ENCODE measurements around the gene STK4.

STK4 gene

DNA sequence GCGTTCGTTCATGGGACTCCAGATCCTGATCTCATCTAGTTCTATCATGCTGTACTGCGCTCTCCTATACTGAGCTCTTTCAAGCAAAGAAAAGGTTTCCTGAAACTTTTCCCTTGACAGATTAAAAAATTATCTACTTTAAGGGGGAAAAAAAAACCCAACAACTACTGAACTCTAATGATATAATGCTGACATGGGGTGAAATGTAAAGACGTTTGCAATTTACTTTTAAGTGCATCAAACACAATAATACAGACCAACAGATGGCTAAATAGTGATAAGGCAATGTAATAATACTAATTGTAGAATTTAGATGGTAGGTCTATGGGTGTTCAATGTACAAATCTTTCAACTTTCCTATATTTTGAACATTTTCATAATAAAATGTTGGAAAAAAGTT, 22.5 kb upstream of the STK4 start:
- no peak for ATAC-seq
- H3K9me3 Mint-ChIP-seq = no peaks in the 10 kb centered on the region

DNA sequence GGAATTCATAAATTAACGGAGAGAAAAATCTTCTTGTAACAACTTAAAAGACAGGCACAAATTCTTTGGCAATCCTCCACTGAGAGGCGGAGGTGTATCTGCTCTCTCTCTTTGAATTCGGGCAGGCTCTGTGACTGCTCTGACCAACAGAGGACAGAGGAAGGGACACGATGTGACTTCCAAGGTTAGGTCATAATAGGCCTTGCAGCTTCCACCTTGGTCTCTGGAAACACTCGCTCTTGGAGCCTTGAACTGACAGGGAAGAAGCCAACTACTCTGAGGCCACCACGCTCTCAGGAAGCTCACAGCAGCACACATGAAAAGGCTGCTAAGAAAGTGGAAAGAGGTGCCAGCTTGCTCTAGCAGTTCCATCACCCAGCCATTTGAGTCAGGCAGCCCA, 21.1 kb upstream of the STK4 start:
- no peaks in the 10 kb centered on the region for H3K27me3 Mint-ChIP-seq
- H3K4me3 Mint-ChIP-seq = no peak overlapping the region
- H3K9me3 Mint-ChIP-seq = no peaks in the 10 kb centered on the region
- ATAC-seq = no peak
- no peak overlapping the region for H3K27ac Mint-ChIP-seq
- no peaks in the 10 kb centered on the region for H3K4me1 Mint-ChIP-seq
- H3K36me3 Mint-ChIP-seq = peaks cover 72% of the 10 kb centered on the region

More for the DNA sequence above, 22.5 kb upstream of the STK4 start:
- peaks cover 65% of the 10 kb centered on the region for H3K36me3 Mint-ChIP-seq
- H3K4me1 Mint-ChIP-seq = no peaks in the 10 kb centered on the region
- H3K27me3 Mint-ChIP-seq = no peaks in the 10 kb centered on the region
- H3K4me3 Mint-ChIP-seq = no peak overlapping the region
- H3K27ac Mint-ChIP-seq = no peak overlapping the region

DNA sequence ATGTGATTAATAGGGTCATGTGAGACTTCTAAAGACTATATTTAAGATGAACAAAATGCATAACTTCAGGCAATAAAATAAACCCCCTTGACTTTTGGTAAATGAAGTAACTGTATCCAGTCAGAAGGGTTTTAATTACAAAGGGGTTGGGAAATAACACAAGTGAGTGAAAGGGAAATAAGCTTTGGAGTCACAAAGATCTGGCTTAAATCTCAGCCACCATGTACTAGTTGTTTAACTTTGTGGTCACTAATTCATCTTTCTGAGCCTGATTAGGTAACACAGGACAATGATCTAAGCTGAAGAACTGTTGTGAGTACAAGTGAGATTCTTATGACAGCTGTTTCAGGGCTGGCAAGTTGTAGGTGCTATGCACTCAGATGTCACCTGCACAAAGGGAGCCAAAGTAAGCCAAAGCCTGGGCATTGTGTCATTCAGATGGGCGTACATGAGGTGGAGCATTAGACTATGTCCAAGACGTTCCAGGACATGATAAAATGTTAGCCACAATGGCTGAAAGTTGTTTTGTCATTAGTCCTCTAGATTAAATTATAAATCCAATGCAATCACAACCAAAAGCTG, 19.9 kb upstream of the STK4 start:
- ATAC-seq = no peak
- H3K27ac Mint-ChIP-seq = no peak overlapping the region
- peaks cover 74% of the 10 kb centered on the region for H3K36me3 Mint-ChIP-seq
- H3K9me3 Mint-ChIP-seq = no peaks in the 10 kb centered on the region
- no peak overlapping the region for H3K4me3 Mint-ChIP-seq
- no peaks in the 10 kb centered on the region for H3K4me1 Mint-ChIP-seq
- no peaks in the 10 kb centered on the region for H3K27me3 Mint-ChIP-seq

DNA sequence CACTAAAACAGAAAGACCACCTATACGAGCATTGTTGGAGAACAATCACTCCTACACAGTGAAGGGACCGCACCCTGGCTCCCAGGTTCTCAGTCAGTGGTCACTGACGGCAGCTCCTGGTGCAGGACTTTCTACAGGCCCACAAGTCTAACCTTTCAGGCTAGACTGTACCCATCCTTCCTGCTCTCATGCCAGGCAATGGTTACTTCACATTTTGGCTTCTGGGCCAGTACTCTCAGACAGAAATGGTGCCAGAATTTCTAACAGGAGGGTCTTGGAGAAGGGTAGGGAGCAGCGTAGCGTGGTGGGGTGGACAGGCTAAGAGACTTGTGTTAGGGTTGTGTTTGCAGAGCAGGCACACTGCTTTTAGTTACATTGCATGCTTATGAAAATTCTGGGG, 18.2 kb upstream of the STK4 start:
- Mint-ChIP-seq H3K27ac (no peak overlapping the region), H3K4me3 (no peak overlapping the region), H3K9me3 (no peaks in the 10 kb centered on the region), H3K36me3 (peaks cover 74% of the 10 kb centered on the region), H3K27me3 (no peaks in the 10 kb centered on the region), H3K4me1 (peaks cover 9% of the 10 kb centered on the region)
- no peak for ATAC-seq

DNA sequence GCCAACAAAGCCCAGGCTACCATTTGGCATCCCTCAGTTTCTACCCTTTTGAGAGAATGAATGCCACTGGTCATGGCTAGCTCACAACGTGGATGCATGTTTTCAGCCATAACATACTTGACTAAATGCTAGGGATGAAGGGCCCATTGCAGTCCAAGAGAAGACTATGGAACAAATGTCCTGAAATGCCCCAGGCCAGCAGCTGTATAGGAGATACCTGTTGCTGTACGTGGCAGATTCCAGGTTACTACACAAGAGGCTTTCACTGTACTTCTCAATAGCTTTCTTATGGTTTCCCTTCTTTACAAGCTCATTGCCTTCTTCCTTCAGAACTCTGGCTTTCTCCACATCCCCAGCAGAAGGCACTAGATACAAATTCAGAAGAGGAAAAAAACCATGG, 17.8 kb upstream of the STK4 start:
- Mint-ChIP-seq H3K4me3 (no peak overlapping the region), H3K36me3 (peaks cover 76% of the 10 kb centered on the region), H3K27ac (no peak overlapping the region), H3K27me3 (no peaks in the 10 kb centered on the region), H3K9me3 (no peaks in the 10 kb centered on the region), H3K4me1 (peaks cover 13% of the 10 kb centered on the region)
- no peak for ATAC-seq

DNA sequence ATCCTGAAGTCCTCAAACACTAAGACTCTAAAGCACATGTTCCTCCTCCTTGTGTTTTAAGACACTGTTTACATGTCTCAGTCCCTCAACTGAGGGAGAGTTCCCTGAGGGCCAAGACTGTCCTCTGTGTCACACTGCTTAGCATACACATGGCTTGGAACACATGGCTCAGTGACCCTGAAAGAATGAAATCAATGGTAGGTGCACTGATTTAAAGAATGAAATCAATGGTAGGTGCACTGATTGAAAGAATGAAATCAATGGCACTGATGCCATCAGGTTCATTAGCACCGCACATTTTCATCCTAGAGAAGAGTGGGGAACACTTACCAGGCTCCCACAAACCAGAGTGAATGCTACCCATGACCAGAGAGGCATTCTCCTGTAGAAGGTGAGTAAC, 15.9 kb upstream of the STK4 start:
- ATAC-seq = no peak
- Mint-ChIP-seq H3K4me1 (peaks cover 29% of the 10 kb centered on the region), H3K36me3 (peaks cover 77% of the 10 kb centered on the region), H3K4me3 (no peak overlapping the region), H3K27me3 (no peaks in the 10 kb centered on the region), H3K9me3 (no peaks in the 10 kb centered on the region), H3K27ac (no peak overlapping the region)

DNA sequence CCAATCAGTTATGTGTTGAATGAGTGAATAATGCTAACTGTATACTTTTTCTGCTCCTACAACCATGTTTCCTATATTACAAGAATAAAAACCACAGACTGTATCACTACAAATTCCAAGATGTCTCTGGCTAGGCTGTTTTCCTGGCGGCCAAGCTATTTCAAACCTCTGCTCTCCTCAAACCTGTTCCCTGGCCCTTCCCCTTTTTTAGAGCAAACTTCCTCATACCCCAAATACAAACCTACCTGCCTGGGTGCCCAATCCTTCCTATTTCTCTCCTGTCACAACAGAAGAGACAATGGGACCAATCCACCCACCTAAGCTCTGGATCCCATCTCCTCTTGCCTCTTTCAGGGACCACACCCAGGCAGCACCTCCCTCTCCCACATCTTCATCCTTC, 13.6 kb upstream of the STK4 start:
- no peaks in the 10 kb centered on the region for H3K9me3 Mint-ChIP-seq
- peak overlapping the region; percentile 64 for H3K27ac Mint-ChIP-seq
- H3K4me3 Mint-ChIP-seq = no peak overlapping the region
- H3K36me3 Mint-ChIP-seq = peaks cover 74% of the 10 kb centered on the region
- no peak for ATAC-seq
- peaks cover 47% of the 10 kb centered on the region for H3K4me1 Mint-ChIP-seq
- no peaks in the 10 kb centered on the region for H3K27me3 Mint-ChIP-seq

DNA sequence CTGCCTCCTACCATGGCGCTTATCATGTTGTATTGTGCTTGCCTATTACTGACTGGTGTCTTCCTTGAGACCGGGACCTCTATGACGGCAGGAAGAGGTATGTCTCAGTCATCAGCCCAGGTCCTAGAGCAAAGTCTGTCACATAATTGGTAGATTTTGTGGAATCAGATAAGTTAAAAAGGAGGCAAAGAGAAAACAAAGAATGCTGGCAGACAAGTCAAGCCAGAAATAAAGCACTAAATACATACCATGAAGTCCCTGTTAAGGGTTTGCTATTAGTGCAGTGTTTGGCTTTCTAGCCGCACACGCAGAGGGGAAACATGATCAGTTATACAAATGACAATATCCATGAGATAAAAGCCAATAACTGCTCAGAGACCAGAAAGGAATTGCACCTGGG, 12.1 kb upstream of the STK4 start:
- no peaks in the 10 kb centered on the region for H3K27me3 Mint-ChIP-seq
- ATAC-seq = no peak
- H3K27ac Mint-ChIP-seq = peak overlapping the region; percentile 64

DNA sequence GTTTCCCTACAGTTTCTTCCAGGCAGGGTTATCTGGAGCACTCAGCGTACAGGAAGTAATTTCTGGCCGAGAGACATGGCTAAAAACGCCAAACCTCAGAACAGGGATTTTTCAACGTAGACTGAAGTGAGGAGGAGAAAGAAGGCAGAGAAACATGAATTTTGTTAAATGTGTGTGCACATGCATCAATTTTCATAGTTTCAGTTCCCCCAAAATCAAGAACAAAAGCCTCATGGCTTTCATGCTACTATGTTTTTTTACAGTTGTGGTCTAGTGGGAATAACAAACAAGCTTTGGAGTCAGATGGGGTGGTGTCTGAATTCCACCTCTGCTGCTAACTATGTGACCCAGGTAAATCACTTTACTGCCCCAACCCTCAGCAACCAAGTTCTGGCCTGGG, 11.0 kb upstream of the STK4 start:
- no peak overlapping the region for H3K4me3 Mint-ChIP-seq
- peaks cover 68% of the 10 kb centered on the region for H3K36me3 Mint-ChIP-seq
- H3K27ac Mint-ChIP-seq = peak overlapping the region; percentile 64
- peaks cover 69% of the 10 kb centered on the region for H3K4me1 Mint-ChIP-seq
- no peaks in the 10 kb centered on the region for H3K27me3 Mint-ChIP-seq
- no peak for ATAC-seq
- no peaks in the 10 kb centered on the region for H3K9me3 Mint-ChIP-seq

More for the DNA sequence above, 12.1 kb upstream of the STK4 start:
- no peak overlapping the region for H3K4me3 Mint-ChIP-seq
- peaks cover 79% of the 10 kb centered on the region for H3K36me3 Mint-ChIP-seq
- H3K9me3 Mint-ChIP-seq = no peaks in the 10 kb centered on the region
- H3K4me1 Mint-ChIP-seq = peaks cover 61% of the 10 kb centered on the region

DNA sequence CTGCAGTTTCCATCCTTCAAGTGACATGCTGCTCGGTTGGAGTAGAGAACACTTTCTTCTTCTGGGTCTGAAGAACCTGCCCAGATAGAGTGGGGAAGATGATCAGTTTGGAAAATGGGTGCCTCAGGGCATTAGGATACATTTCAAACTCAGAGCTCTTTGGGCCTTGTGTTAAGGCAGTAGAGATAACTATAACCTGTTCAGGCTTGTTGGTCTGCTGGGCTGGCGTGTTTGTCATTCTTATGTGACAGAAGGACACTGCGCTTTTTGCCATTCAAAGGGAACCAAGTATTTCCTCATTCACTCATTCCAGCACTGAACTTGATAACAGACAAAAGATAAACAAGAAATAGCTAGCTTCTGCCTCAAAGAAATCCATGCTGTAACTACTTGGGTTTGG, 9.9 kb upstream of the STK4 start:
- no peaks in the 10 kb centered on the region for H3K9me3 Mint-ChIP-seq
- peaks cover 58% of the 10 kb centered on the region for H3K36me3 Mint-ChIP-seq
- no peak overlapping the region for H3K4me3 Mint-ChIP-seq
- peak overlapping the region; percentile 64 for H3K27ac Mint-ChIP-seq
- peaks cover 81% of the 10 kb centered on the region for H3K4me1 Mint-ChIP-seq
- H3K27me3 Mint-ChIP-seq = no peaks in the 10 kb centered on the region
- ATAC-seq = no peak

DNA sequence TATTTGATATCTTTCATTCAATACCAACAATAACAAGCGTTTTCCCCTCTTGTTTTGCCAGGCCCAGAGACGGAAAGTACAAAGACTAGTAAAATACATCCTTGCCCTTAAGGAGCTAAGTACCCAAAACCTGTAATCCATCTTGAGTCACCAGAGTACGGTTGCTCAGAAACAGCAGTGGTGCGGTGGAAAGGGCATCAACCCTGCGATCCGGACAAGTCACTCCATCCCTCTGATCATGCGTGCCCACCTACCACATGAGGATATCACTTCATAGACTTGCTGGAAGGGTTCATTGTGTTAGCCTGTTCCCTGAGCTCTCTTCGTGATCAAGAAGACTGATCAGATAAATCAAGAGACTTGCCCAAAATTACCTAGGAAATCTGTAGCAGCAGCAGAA, 8.0 kb upstream of the STK4 start:
- Mint-ChIP-seq H3K4me1 (peaks cover 77% of the 10 kb centered on the region), H3K9me3 (no peaks in the 10 kb centered on the region), H3K27ac (peak overlapping the region; percentile 89), H3K4me3 (peak overlapping the region; percentile 84), H3K36me3 (peaks cover 39% of the 10 kb centered on the region), H3K27me3 (no peaks in the 10 kb centered on the region)
- ATAC-seq = no peak

DNA sequence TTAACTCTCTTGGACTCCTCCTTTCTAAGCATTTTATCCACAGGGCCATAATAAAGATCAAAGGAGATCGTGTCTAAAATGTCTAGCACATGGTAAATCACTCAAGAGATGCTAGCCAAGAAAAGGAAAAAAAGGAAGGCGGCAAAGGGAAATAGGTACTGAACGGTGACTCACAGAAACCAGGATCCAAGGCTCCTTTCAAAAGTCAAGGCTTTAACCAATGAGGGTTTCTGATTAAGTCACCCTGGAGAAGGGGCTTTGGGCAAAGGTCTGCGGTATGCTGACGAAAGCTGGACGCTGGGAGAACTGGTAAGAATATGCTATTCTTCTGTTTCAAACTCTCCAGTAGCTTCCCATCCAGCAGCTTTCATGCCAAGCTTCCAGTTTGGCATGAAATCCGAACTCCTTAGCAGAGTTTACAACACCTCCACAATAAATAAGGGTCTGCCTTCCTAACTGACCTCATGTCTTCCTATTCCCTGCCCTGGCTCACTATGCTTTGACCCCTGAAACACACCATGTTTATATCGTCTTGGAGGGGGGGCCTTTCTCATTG, 7.2 kb upstream of the STK4 start:
- Mint-ChIP-seq H3K27me3 (no peaks in the 10 kb centered on the region), H3K4me3 (peak overlapping the region; percentile 84), H3K36me3 (peaks cover 30% of the 10 kb centered on the region), H3K9me3 (no peaks in the 10 kb centered on the region), H3K4me1 (peaks cover 77% of the 10 kb centered on the region), H3K27ac (peak overlapping the region; percentile 89)
- no peak for ATAC-seq

DNA sequence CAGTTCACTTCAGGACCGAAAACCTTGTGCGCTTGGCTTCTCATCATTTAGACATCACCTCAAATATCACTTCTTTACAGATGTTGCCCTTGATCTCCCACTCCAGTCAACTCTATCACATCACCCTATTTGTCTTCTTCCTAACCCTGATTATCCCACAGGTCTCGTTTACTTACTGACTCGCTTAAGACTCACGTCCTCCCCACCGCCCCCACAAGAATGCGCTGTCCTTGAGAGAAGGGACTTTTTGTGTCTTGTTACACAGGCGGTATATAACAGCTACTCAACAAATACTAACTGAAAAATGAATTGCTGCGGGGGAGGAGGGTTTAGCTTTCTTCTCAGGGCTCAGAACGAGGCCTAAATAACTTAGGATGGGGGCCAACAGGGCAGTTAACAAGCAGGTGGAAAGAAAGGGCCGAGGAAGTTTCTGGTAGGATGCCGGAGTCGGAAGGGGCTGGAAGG, 6.6 kb upstream of the STK4 start:
- peaks cover 74% of the 10 kb centered on the region for H3K4me1 Mint-ChIP-seq
- ATAC-seq = peak; percentile 71
- peaks cover 27% of the 10 kb centered on the region for H3K36me3 Mint-ChIP-seq
- no peaks in the 10 kb centered on the region for H3K27me3 Mint-ChIP-seq
- no peaks in the 10 kb centered on the region for H3K9me3 Mint-ChIP-seq
- H3K4me3 Mint-ChIP-seq = peak overlapping the region; percentile 84
- H3K27ac Mint-ChIP-seq = peak overlapping the region; percentile 89

DNA sequence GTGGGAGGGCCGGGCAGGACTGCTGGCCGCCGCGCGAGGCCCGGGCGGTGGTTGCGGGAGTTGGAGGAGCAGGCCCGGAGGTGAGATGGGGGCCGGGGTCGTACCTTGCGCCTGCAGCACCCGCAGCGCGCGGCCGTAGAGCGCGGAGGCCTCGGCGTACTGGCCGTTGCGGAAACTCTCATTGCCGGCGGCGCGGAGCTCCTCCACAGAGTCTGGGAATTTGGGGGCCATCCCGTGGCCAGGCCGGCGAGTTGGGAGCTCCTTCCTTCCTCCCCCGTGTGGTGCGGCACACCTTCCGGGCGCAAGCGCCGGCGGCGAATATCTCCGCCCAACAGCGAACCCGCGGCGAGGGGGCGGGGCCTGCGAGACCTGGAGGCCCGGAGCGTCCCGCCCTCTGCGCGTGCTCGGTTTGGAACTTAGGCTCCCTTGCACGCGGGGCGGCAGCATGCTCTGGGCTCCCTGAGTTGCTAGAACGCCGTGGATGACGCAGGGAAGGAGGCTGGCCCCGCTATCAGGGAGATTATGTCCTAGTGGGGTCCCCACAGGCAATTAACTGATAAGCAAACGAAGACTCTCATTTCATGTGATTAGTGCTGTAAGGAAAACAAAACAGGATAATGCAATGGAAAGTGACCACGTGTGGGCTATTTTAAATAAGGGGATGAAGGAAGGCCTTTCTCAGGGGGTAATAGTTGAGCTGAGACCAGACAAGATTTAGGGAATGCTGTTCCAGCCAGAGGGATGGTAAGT, 6.0 kb upstream of the STK4 start, which contains the start of gene TOMM34:
TSS of gene TOMM34 (minus strand) at position 295 of the 750 bp plus-strand sequence. CDS start at position 231, 64 bp downstream.
- Mint-ChIP-seq H3K27me3 (no peaks in the 10 kb centered on the region), H3K27ac (peak within 1 kb of the TSS; percentile 89), H3K4me1 (peaks cover 70% of the 10 kb centered on the region), H3K36me3 (peaks cover 21% of the 10 kb centered on the region), H3K4me3 (peak within 1 kb of the TSS; percentile 84), H3K9me3 (no peaks in the 10 kb centered on the region)
- peak; percentile 98 for ATAC-seq

DNA sequence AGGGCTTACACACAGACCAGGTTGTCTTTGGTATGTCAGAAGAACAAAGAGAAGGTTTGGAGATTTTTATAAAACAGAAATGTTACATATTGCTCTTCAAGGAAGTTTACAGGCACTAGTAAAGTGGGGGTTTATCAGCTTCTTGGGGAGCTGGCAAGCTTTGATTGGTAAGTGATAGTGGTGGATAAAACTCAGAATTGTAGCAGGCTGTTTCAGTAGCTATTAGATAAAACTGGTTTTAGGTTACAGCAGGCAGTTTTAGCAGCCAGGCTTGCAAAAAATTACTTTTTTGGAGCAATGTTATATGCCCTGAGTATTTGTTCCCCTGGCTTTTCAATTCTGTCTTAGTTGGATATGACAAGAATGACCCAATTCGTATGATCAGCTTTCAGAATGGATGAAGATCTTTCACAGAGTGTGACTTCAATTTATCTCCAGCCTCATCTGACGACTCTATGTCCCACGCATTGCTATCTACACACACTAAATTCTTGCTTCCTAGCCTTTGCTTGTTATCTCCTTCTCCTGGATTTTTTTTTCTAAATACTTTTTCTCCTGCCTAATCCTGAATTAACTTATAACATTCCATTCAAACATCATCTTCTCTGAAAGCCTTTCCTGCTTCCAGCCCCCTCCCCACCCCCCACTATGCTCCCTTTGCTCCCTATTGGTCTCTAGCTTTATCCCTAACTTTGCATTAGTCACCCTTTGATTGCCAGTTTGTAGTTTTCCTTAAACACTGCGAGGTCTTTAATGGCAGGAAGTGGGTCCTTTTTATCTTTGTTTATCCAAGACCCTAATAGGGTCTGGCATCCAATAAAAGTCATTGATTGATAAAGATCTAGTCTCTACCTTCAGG, 5.1 kb upstream of the STK4 start:
- H3K4me1 Mint-ChIP-seq = peaks cover 67% of the 10 kb centered on the region
- peak overlapping the region; percentile 89 for H3K27ac Mint-ChIP-seq
- ATAC-seq = no peak

More for the DNA sequence above, 5.1 kb upstream of the STK4 start:
- no peaks in the 10 kb centered on the region for H3K27me3 Mint-ChIP-seq
- peaks cover 15% of the 10 kb centered on the region for H3K36me3 Mint-ChIP-seq
- H3K4me3 Mint-ChIP-seq = no peak overlapping the region
- H3K9me3 Mint-ChIP-seq = no peaks in the 10 kb centered on the region

Data from stimulated activated memory B cell treated with anti-CD40 and anti-IgM and Interleukin-4, amounts not matched to agents 10 μg/mL and 1 μg/mL and 100 μg/mL, for 72 hours (primary cell).